Suprapubic skin (tissue), 4 donors: ENCODE results near the gene KCNJ6. TPM values are rescaled to one million over a fixed set of nuclear protein-coding genes. Genes with fewer than 3 reads are reported as not detected.

ENCODE experiments used
- DNase-seq, 2 donors: peaks; one replicate each; pipeline ENCODE4 v3.0.0-alpha.2; 2019; ENCODE audit warnings: low spot score in 2 of 2
- H3K27ac ChIP-seq: fragments of 200-600 bp; sonication (generic); one replicate; pipeline ENCODE4 v1.5.1; 2019
- H3K27me3 ChIP-seq: fragments of 200-600 bp; sonication (generic); one replicate; pipeline ENCODE4 v1.5.1; 2019
- H3K36me3 ChIP-seq: fragments of 200-600 bp; sonication (generic); one replicate; pipeline ENCODE4 v1.5.1; 2019
- H3K4me1 ChIP-seq: fragments of 200-600 bp; sonication (generic); one replicate; pipeline ENCODE4 v1.5.1; 2019
- H3K4me3 ChIP-seq: fragments of 200-600 bp; sonication (generic); one replicate; pipeline ENCODE4 v1.5.1; 2019; ENCODE audit warnings: mild to moderate bottlenecking
- H3K9me3 ChIP-seq: fragments of 200-600 bp; sonication (generic); one replicate; pipeline ENCODE4 v1.5.1; 2019
- CTCF ChIP-seq, 2 donors: fragments of 200-600 bp in 1 of 2; fragments of 450-650 bp in 1 of 2; sonication (generic) in 1 of 2; IDR thresholded peaks; one replicate each; pipeline ENCODE4 v1.5.1; 2016 to 2019; ENCODE audit warnings: antibody characterized with exemption in 2 of 2, mild to moderate bottlenecking in 1 of 2, moderate library complexity in 1 of 2
- EP300 ChIP-seq: sonication (generic); formaldehyde crosslinking; IDR thresholded peaks from one replicate; pipeline ENCODE4 v1.6.1; 2017; ENCODE audit warnings: antibody characterized with exemption
- POLR2A ChIP-seq, 2 donors: fragments of 450-650 bp; IDR thresholded peaks; one replicate each; pipeline ENCODE4 v1.6.1; 2017; ENCODE audit warnings: antibody characterized with exemption in 2 of 2, mild to moderate bottlenecking in 2 of 2, moderate library complexity in 2 of 2
- POLR2AphosphoS5 ChIP-seq, 3 donors: sonication (generic); formaldehyde crosslinking; IDR thresholded peaks; one replicate each; pipeline ENCODE4 v1.6.1; 2017; ENCODE audit warnings: antibody characterized with exemption in 3 of 3
- WGBS: methylation state at CpG from one replicate; pipeline ENCODE4 v1.1.5; 2018; 5-methylcytosine and 5-hydroxymethylcytosine counted together
- total RNA-seq, 4 donors: library from RNA; depleted of rRNA; stranded (reverse); fragments of >200 nt; gene quantifications; one replicate each; pipeline ENCODE4 v1.1.0, GENCODE V29; 2016

KCNJ6 gene
- total RNA-seq, 4 donors from 2014 or later = not detected

DNA sequence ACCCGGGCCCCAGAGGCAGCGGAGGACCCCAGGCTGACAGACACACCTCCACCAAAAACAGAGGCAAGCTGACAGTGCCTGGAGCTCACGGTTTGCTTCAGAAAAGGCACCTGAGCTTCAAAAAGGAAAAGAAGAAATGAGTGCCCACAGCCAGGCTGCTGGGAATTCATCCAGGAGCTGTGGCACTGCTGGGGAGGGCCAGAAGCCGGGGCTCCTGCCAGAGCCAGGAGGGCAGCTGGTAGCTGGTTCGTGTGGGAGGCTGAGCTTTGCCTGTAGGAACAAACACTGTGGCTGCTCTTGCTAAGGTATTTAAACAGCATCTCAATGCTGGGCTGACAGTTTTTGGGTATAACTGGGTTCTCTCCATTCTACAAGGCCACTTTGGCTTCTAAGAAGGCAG lies 19.5 kb downstream of the KCNJ6 start:
- peaks cover 38% of the 10 kb centered on the region for H3K27me3 ChIP-seq
- 80% methylated on average over 3 of the region's 5 CpGs for WGBS
- no peak for DNase-seq
- H3K36me3 ChIP-seq = no peaks in the 10 kb centered on the region
- TF ChIP-seq POLR2AphosphoS5 (IDR thresholded peaks at IDR 0.05) (no peak), POLR2A (IDR thresholded peaks at IDR 0.05) (no peak), CTCF (IDR thresholded peaks at IDR 0.05) (no peak), EP300 (no peak)
- H3K9me3 ChIP-seq = no peaks in the 10 kb centered on the region
- H3K4me1 ChIP-seq = peaks cover 4% of the 10 kb centered on the region
- no peak overlapping the region for H3K27ac ChIP-seq
- no peak overlapping the region for H3K4me3 ChIP-seq

DNA sequence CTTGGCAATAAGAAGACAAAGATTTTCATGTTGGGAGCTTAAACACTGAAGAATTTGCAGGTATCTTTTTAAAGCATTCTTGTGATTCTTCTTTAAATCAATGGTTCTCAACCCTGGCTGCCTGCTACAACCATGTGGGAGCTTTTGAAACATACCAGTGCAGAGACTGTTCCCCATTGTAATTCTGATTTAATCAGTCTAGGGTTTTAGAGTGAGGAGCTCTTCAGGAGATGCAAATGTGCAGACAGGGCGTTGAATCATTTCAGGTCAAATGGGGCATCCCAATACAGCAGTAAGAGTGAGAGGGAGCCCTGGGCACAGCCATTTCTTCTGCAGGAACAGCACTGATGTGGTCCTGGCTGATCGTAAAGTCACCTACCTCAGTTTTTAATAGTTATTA lies 24.3 kb downstream of the KCNJ6 start:
- Histone ChIP-seq H3K27ac (no peak overlapping the region), H3K9me3 (no peaks in the 10 kb centered on the region), H3K27me3 (peaks cover 16% of the 10 kb centered on the region), H3K4me1 (no peaks in the 10 kb centered on the region), H3K4me3 (no peak overlapping the region), H3K36me3 (no peaks in the 10 kb centered on the region)
- DNase-seq = no peak
- 73% methylated on average over 2 of the region's 2 CpGs for WGBS
- TF ChIP-seq EP300 (no peak), POLR2A (IDR thresholded peaks at IDR 0.05) (no peak), POLR2AphosphoS5 (IDR thresholded peaks at IDR 0.05) (no peak), CTCF (IDR thresholded peaks at IDR 0.05) (no peak)

DNA sequence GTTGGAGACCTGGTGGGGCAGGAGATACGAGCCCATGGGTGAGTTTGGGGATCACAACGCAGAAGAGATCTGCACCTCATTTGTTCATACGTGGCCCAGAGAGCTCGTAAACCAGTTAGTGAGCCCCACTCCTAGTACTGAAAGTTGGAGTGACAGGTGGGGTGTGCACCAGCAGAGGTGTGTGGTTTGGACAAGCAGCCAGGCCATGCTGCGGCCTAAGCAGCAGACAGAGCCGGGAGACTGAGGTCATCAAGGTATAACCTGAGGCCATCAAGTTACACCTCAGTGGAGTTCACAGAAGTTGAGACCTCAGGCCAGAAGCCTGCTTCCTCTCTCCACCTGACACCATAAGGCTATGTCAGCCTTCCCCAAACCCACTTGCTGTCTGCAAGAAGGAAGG lies 27.6 kb downstream of the KCNJ6 start:
- Histone ChIP-seq H3K36me3 (no peaks in the 10 kb centered on the region), H3K9me3 (no peaks in the 10 kb centered on the region), H3K4me3 (no peak overlapping the region), H3K27me3 (peaks cover 15% of the 10 kb centered on the region), H3K27ac (no peak overlapping the region), H3K4me1 (no peaks in the 10 kb centered on the region)
- TF ChIP-seq POLR2AphosphoS5 (IDR thresholded peaks at IDR 0.05) (no peak), EP300 (no peak), CTCF (IDR thresholded peaks at IDR 0.05) (no peak), POLR2A (IDR thresholded peaks at IDR 0.05) (no peak)
- no peak for DNase-seq
- WGBS = 89% methylated on average over 6 of the region's 6 CpGs

- peaks cover 15% of the 10 kb centered on the region for H3K27me3 ChIP-seq
- H3K27ac ChIP-seq = no peak overlapping the region
- TF ChIP-seq EP300 = no peak
- TF ChIP-seq CTCF (IDR thresholded peaks at IDR 0.05) = no peak
- no peak for TF ChIP-seq POLR2AphosphoS5 (IDR thresholded peaks at IDR 0.05)
- TF ChIP-seq POLR2A (IDR thresholded peaks at IDR 0.05) = no peak
- H3K4me3 ChIP-seq = no peak overlapping the region
- WGBS = 78% methylated on average over 3 of the region's 3 CpGs
- no peaks in the 10 kb centered on the region for H3K4me1 ChIP-seq
- H3K9me3 ChIP-seq = no peaks in the 10 kb centered on the region
- no peak for DNase-seq
- H3K36me3 ChIP-seq = no peaks in the 10 kb centered on the region
These were observed 29.4 kb downstream of the KCNJ6 start for GRCh38 chr21:37886726-37887299.

GRCh38 chr21:37886120-37886519 lies 30.1 kb downstream of the KCNJ6 start:
- DNase-seq = no peak
- peaks cover 16% of the 10 kb centered on the region for H3K27me3 ChIP-seq
- H3K27ac ChIP-seq = no peak overlapping the region
- H3K4me1 ChIP-seq = no peaks in the 10 kb centered on the region
- H3K9me3 ChIP-seq = no peaks in the 10 kb centered on the region
- H3K36me3 ChIP-seq = no peaks in the 10 kb centered on the region
- no peak overlapping the region for H3K4me3 ChIP-seq
- WGBS = 43% methylated on average over 1 of the region's 1 CpG
- TF ChIP-seq CTCF (IDR thresholded peaks at IDR 0.05) = no peak
- no peak for TF ChIP-seq EP300
- TF ChIP-seq POLR2AphosphoS5 (IDR thresholded peaks at IDR 0.05) = no peak
- no peak for TF ChIP-seq POLR2A (IDR thresholded peaks at IDR 0.05)
